ENCODE results near the gene FABP3.

DNA sequence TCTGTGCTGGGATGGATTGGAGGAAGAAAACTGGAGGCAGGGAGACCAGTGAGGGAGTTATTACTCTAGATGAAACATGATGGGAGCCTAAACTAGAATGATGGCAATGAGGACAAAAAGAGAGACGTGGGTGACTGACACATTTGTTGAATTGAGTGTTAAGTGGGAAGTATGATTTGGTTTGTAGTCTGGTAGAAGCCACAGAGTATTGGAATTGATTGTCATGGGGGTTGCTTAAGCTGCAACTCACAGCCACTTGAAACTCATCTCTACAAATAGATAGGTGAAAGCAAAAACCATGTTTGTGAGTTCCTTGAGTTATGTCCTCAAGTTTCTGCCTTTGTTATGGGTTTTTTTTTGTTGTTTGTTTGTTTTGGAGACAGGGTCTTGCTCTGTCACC is 28.4 kb downstream of the FABP3 start:
- TF ChIP-seq CTCF (conservative IDR thresholded peaks at IDR 0.05; ENCODE audit: low read depth, low read length) (no peak), EZH2 (IDR thresholded peaks at IDR 0.05; ENCODE audit: low read length, unreplicated experiment) (no peak)

Measured in PC-3 (cell line).